Endothelial cell of umbilical vein (primary cell): ENCODE results near the gene RAB18. TPM values are rescaled to one million over a fixed set of nuclear protein-coding genes. Genes with fewer than 3 reads are reported as not detected.

Source experiments
- BruUV-seq: library from RNA; stranded (reverse); fragments of 400-500 nt; replicated peaks from 2 replicates; lab custom pipeline; 2021; lab: Mats Ljungman, UMichigan
- CTCF ChIA-PET: fragments of 300-600, 350-600 bp; sonication (Branson Sonifier 250); formaldehyde crosslinking; loops from one replicate; lab custom pipeline; 2021; ENCODE audit warnings: antibody characterized with exemption, inconsistent platforms; lab: Charles Lee
- POLR2A ChIA-PET: fragments of 300-600, 350-600 bp; sonication (Branson Sonifier 250); formaldehyde crosslinking; loops from one replicate; lab custom pipeline; 2021; ENCODE audit warnings: antibody characterized with exemption, inconsistent platforms; lab: Charles Lee
- DNase-seq: peaks from one replicate; pipeline ENCODE4 v3.0.0-alpha.2; 2011; ENCODE audit warnings: low read depth, low spot score
- FAIRE-seq: peaks from 2 replicates; lab custom pipeline; 2011; peaks lifted over from hg19 to GRCh38; lab: Jason Lieb, UNC
- H2AFZ ChIP-seq: 2 replicates; pipeline ENCODE4 v1.6.0; 2012; ENCODE audit warnings: low read depth, low read length, control low read depth, inconsistent platforms
- H3K27ac ChIP-seq: 2 replicates; pipeline ENCODE4 v1.5.1; 2011; ENCODE audit warnings: low read depth, mild to moderate bottlenecking, control low read depth, low read length, moderate library complexity; ENCODE audit not compliant: insufficient read depth
- H3K27me3 ChIP-seq, 2 experiments: 2 replicates each; pipeline versions ENCODE4 v1.6.0 to v1.6.1; 2011; ENCODE audit warnings: low read length in 2 of 2, mixed read lengths in 1 of 2; ENCODE audit not compliant: control insufficient read depth in 2 of 2, insufficient read depth in 2 of 2
- H3K36me3 ChIP-seq, 2 experiments: 2 replicates in 1 of 2; 3 replicates in 1 of 2; pipeline ENCODE4 v1.5.1; 2011; ENCODE audit warnings: low read length in 2 of 2, mild to moderate bottlenecking in 1 of 2, moderate library complexity in 1 of 2; ENCODE audit not compliant: control insufficient read depth in 2 of 2, insufficient read depth in 2 of 2; ENCODE audit errors: extremely low read depth in 1 of 2
- H3K4me1 ChIP-seq: 3 replicates; pipeline ENCODE4 v1.5.1; 2011; ENCODE audit warnings: mild to moderate bottlenecking, low read length; ENCODE audit not compliant: control insufficient read depth, insufficient read depth; ENCODE audit errors: extremely low read depth
- H3K4me2 ChIP-seq: 2 replicates; pipeline ENCODE4 v1.6.1; 2011; ENCODE audit warnings: low read length, control low read depth, mixed read lengths; ENCODE audit not compliant: insufficient read depth
- H3K4me3 ChIP-seq, 3 experiments: fragments of 200-600 bp in 1 of 3; sonication (generic), shearing (Covaris generic) in 1 of 3; replicated peaks in 1 of 3; 2 replicates each; pipeline ENCODE4 v1.5.1; 2011 to 2016; ENCODE audit warnings: control low read depth in 3 of 3, low read length in 3 of 3, mild to moderate bottlenecking in 2 of 3, inconsistent platforms in 1 of 3, low read depth in 1 of 3, moderate library complexity in 1 of 3; ENCODE audit not compliant: insufficient read depth in 1 of 3
- H3K79me2 ChIP-seq: 2 replicates; pipeline ENCODE4 v1.6.0; 2012; ENCODE audit warnings: low read length, inconsistent platforms; ENCODE audit not compliant: control insufficient read depth, insufficient read depth
- H3K9ac ChIP-seq: replicated peaks from 2 replicates; pipeline ENCODE3; 2011; ENCODE audit warnings: low read length, control low read depth; ENCODE audit not compliant: insufficient read depth; ENCODE audit errors: extremely low read depth
- H3K9me1 ChIP-seq: replicated peaks from 3 replicates; pipeline ENCODE4 v1.6.0; 2011; ENCODE audit warnings: mild to moderate bottlenecking, low read length; ENCODE audit not compliant: control insufficient read depth, insufficient read depth; ENCODE audit errors: extremely low read depth
- H3K9me3 ChIP-seq: replicated peaks from 2 replicates; pipeline ENCODE4 v1.5.1; 2012; ENCODE audit warnings: low read length, inconsistent platforms; ENCODE audit not compliant: control insufficient read depth, insufficient read depth
- H4K20me1 ChIP-seq: replicated peaks from 2 replicates; pipeline ENCODE3; 2011; ENCODE audit warnings: mild to moderate bottlenecking, low read length; ENCODE audit not compliant: control insufficient read depth, insufficient read depth; ENCODE audit errors: extremely low read depth
- CTCF ChIP-seq, 2 donors: IDR thresholded peaks; 1 replicate in 1 of 2; 2 replicates in 1 of 2; pipeline ENCODE4 v1.5.1; 2011; ENCODE audit warnings: low read length in 2 of 2, mild to moderate bottlenecking in 2 of 2, moderate library complexity in 2 of 2, control low read depth in 1 of 2, inconsistent platforms in 1 of 2, low read depth in 1 of 2; ENCODE audit not compliant: insufficient read depth in 1 of 2; ENCODE audit errors: extremely low read depth in 1 of 2
- EZH2 ChIP-seq: IDR thresholded peaks from 2 replicates; pipeline ENCODE4 v1.6.1; 2012; ENCODE audit warnings: borderline replicate concordance, low read depth, mild to moderate bottlenecking, moderate library complexity, low read length, inconsistent platforms; ENCODE audit not compliant: severe bottlenecking
- FOS ChIP-seq: IDR thresholded peaks from 2 replicates; pipeline ENCODE4 v1.6.1; 2011; ENCODE audit warnings: mild to moderate bottlenecking, low read length, moderate library complexity, borderline replicate concordance; ENCODE audit not compliant: insufficient read depth
- GATA2 ChIP-seq: IDR thresholded peaks from 2 replicates; pipeline ENCODE4 v1.7.0; 2011; ENCODE audit warnings: low read depth, mild to moderate bottlenecking, moderate library complexity, mixed read lengths, low read length; ENCODE audit not compliant: insufficient read length, insufficient read depth
- JUN ChIP-seq: IDR thresholded peaks from 2 replicates; pipeline ENCODE4 v1.6.1; 2011; ENCODE audit warnings: borderline replicate concordance, low read depth; ENCODE audit not compliant: insufficient read length, insufficient read depth
- MYC ChIP-seq: IDR thresholded peaks from one replicate; pipeline ENCODE4 v1.6.1; 2011; ENCODE audit warnings: mild to moderate bottlenecking, low read depth, low read length
- POLR2AphosphoS5 ChIP-seq: IDR thresholded peaks from 2 replicates; pipeline ENCODE4 v1.6.1; 2012; ENCODE audit warnings: low read depth, mild to moderate bottlenecking, control low read depth, low read length, moderate library complexity; ENCODE audit not compliant: insufficient read depth
- dilution Hi-C: fragments of 300-500 bp; cut with MboI; formaldehyde crosslinking; loops from one replicate; pipeline ENCODE4 v1.15.0; 2019; ENCODE audit warnings: low sequenced_read_pairs; ENCODE audit not compliant: extremely low pct_ligation_motif_present
- intact Hi-C: fragments of 100-400 bp; cut with micrococcal nuclease; formaldehyde crosslinking; loops from one replicate; pipeline ENCODE4 v1.10.0; 2022
- polyA plus RNA-seq, 4 experiments: library from polyadenylated mRNA; depleted of rRNA in 3 of 4; stranded (reverse) in 3 of 4; unstranded in 1 of 4; fragments of >200 nt; gene quantifications; 2 replicates each; pipeline versions ENCODE4 v1.2.1 to v1.2.3, GENCODE V29; 2011 to 2012; ENCODE audit warnings: missing spikeins in 1 of 4
- total RNA-seq: library from RNA; stranded (reverse); gene quantifications from 2 replicates; pipeline ENCODE4 v1.2.3, GENCODE V29; 2021

Gene RAB18
- total and polyA plus RNA-seq, 2 donors (not counting 3 experiments of a cell fraction or from before 2014, with no cell fraction given): 20.4 to 108 TPM

GRCh38 chr10:27457966-27458365 lies 46.1 kb upstream of the RAB18 start:
- Histone ChIP-seq H3K4me1 (no peaks in the 10 kb centered on the region), H3K27ac (no peak overlapping the region), H4K20me1 (no peaks in the 10 kb centered on the region), H3K79me2 (no peaks in the 10 kb centered on the region), H3K4me3 (no peak overlapping the region), H3K9me3 (no peaks in the 10 kb centered on the region), H3K9ac (no peak overlapping the region), H3K36me3 (no peaks in the 10 kb centered on the region), H2AFZ (no peak overlapping the region), H3K4me2 (no peak overlapping the region), H3K27me3 (peaks cover 0 to 5% of the 10 kb centered on the region in 2 experiments), H3K9me1 (no peaks in the 10 kb centered on the region)
- intact Hi-C loops: no loop called here
- POLR2A ChIA-PET: no interaction called here
- no peak for TF ChIP-seq GATA2
- TF ChIP-seq FOS: no peak
- TF ChIP-seq CTCF (IDR thresholded peaks at IDR 0.05; ENCODE audit: extremely low read depth in 1 of 2, insufficient read depth in 1 of 2, low read depth in 1 of 2, low read length in 2 of 2): no peak
- no peak for TF ChIP-seq EZH2
- TF ChIP-seq POLR2AphosphoS5: no peak
- no peak for TF ChIP-seq MYC
- TF ChIP-seq JUN: no peak
- CTCF ChIA-PET: interaction anchor here (1.2 kb wide), 1 partner anchor 12 kb away, joined by 4 read pairs; no protein-coding TSS in a partner anchor
- FAIRE-seq (no peak), DNase-seq (no peak)
- no TSS peak for BruUV-seq
- dilution Hi-C loops: no loop called here
